ENCODE measurements around the gene PCDHGC4.
A peak's percentile ranks its signal among the peaks of the same experiment; 100 is the strongest.

Gene PCDHGC4

GRCh38 chr5:141512390-141512910 is 27.6 kb downstream of the PCDHGC4 start:
- DNase-seq (ENCODE audit: low read depth in 2 of 2): peak; percentile 49 to 83

GRCh38 chr5:141512911-141513626 is 28.2 kb downstream of the PCDHGC4 start:
- no peak for DNase-seq (ENCODE audit: low read depth in 2 of 2)

GRCh38 chr5:141513627-141514329 is 28.9 kb downstream of the PCDHGC4 start:
- peak; percentile 7 to 19 for DNase-seq (ENCODE audit: low read depth in 2 of 2)

GRCh38 chr5:141514330-141515133 is 29.7 kb downstream of the PCDHGC4 start:
- no peak for DNase-seq (ENCODE audit: low read depth in 2 of 2)

- DNase-seq (ENCODE audit: low read depth in 2 of 2): no peak
Observed at GRCh38 chr5:141515141-141515540, 30.3 kb downstream of the PCDHGC4 start.

GRCh38 chr5:141515946-141516671 is 31.3 kb downstream of the PCDHGC4 start:
- DNase-seq (ENCODE audit: low read depth in 2 of 2): no peak

- no peak for DNase-seq (ENCODE audit: low read depth in 2 of 2)
Observed at GRCh38 chr5:141516672-141517025, 31.8 kb downstream of the PCDHGC4 start.

GRCh38 chr5:141517312-141517711 is 32.5 kb downstream of the PCDHGC4 start:
- no peak for DNase-seq (ENCODE audit: low read depth in 2 of 2)

GRCh38 chr5:141517880-141518617 is 33.2 kb downstream of the PCDHGC4 start:
- DNase-seq (ENCODE audit: low read depth in 2 of 2): no peak

GRCh38 chr5:141518618-141519015 is 33.8 kb downstream of the PCDHGC4 start:
- DNase-seq (ENCODE audit: low read depth in 2 of 2): no peak

GRCh38 chr5:141519605-141520565 is 35.1 kb downstream of the PCDHGC4 start:
- no peak for DNase-seq (ENCODE audit: low read depth in 2 of 2)

- no peak for DNase-seq (ENCODE audit: low read depth in 2 of 2)
Observed at GRCh38 chr5:141521244-141521781, 36.5 kb downstream of the PCDHGC4 start.

GRCh38 chr5:141522301-141522700 is 37.5 kb downstream of the PCDHGC4 start:
- DNase-seq (ENCODE audit: low read depth in 2 of 2): no peak

GRCh38 chr5:141523991-141524390 is 39.2 kb downstream of the PCDHGC4 start:
- DNase-seq (ENCODE audit: low read depth in 2 of 2): no peak

GRCh38 chr5:141524604-141525597 is 40.1 kb downstream of the PCDHGC4 start:
- peak; percentile 8 to 21 for DNase-seq (ENCODE audit: low read depth in 2 of 2)

- DNase-seq (ENCODE audit: low read depth in 2 of 2): no peak
Observed at GRCh38 chr5:141525653-141526052, 40.8 kb downstream of the PCDHGC4 start.

GRCh38 chr5:141527426-141527825 is 42.6 kb downstream of the PCDHGC4 start:
- no peak for DNase-seq (ENCODE audit: low read depth in 2 of 2)

- DNase-seq (ENCODE audit: low read depth in 2 of 2): no peak
Observed at GRCh38 chr5:141528291-141528984, 43.6 kb downstream of the PCDHGC4 start.

Data from stimulated activated CD8-positive, alpha-beta memory T cell treated with anti-CD3 and anti-CD28 coated beads, Interleukin-7, amount 100 ng/mL, for 1 hour (primary cell).